Measurements from ENCODE around the gene FANCC. TPM values are rescaled to one million over a fixed set of nuclear protein-coding genes. Genes with fewer than 3 reads are reported as not detected.

Gene FANCC
- total RNA-seq, 4 donors from 2014 or later, result 7.7 to 27.8 (median 9.0) TPM

DNA sequence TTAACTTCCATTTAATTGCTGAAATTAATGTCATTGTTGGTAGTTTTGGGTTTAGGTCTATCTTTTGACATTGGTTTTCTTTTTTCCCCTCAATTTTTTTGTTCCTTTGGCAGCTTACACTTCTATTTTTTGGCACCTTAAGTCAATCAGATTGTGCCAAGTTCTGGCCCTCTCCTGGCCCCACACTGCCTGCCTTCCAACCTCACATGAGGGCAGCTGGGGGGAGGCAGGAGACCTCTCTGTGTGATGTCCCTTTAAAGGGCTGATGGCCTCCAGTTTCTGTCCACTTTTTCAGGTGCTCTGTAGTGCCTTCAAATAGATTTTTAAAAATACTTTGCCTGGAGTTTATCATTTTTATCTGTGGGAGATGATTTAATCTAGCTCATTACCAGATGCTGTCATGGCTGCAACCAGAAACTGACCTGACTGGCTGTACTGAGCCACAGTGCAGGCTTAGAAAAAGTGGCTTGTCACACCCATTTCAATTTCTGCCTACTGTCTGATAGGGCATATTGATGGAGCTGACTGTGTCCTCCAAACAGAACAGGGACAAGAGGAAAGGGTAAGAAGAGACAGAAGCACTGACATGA lies 196.6 kb downstream of the FANCC start:
- H3K4me1 ChIP-seq, result peaks cover 22% of the 10 kb centered on the region
- no peak overlapping the region for H3K4me3 ChIP-seq
- no peaks in the 10 kb centered on the region for H3K9me3 ChIP-seq
- no peaks in the 10 kb centered on the region for H3K27me3 ChIP-seq
- DNase-seq (ENCODE audit: low spot score in 2 of 2), result no peak
- TF ChIP-seq, protein P1, sequence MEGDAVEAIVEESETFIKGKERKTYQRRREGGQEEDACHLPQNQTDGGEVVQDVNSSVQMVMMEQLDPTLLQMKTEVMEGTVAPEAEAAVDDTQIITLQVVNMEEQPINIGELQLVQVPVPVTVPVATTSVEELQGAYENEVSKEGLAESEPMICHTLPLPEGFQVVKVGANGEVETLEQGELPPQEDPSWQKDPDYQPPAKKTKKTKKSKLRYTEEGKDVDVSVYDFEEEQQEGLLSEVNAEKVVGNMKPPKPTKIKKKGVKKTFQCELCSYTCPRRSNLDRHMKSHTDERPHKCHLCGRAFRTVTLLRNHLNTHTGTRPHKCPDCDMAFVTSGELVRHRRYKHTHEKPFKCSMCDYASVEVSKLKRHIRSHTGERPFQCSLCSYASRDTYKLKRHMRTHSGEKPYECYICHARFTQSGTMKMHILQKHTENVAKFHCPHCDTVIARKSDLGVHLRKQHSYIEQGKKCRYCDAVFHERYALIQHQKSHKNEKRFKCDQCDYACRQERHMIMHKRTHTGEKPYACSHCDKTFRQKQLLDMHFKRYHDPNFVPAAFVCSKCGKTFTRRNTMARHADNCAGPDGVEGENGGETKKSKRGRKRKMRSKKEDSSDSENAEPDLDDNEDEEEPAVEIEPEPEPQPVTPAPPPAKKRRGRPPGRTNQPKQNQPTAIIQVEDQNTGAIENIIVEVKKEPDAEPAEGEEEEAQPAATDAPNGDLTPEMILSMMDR (IDR thresholded peaks at IDR 0.05), result no peak
- TF ChIP-seq EP300 (IDR thresholded peaks at IDR 0.05), result no peak
- TF ChIP-seq POLR2A (IDR thresholded peaks at IDR 0.05), result no peak
- no peak for TF ChIP-seq POLR2AphosphoS5 (IDR thresholded peaks at IDR 0.05)
- H3K27ac ChIP-seq, result no peak overlapping the region
- H3K36me3 ChIP-seq, result no peaks in the 10 kb centered on the region

- Histone ChIP-seq H3K27ac (no peak overlapping the region), H3K27me3 (no peaks in the 10 kb centered on the region), H3K36me3 (peaks cover 5% of the 10 kb centered on the region), H3K9me3 (no peaks in the 10 kb centered on the region), H3K4me3 (no peak overlapping the region), H3K4me1 (peaks cover 12% of the 10 kb centered on the region)
- 77% methylated on average over 4 of the region's 4 CpGs for WGBS
- TF ChIP-seq POLR2A (IDR thresholded peaks at IDR 0.05) (no peak), EP300 (IDR thresholded peaks at IDR 0.05) (no peak), POLR2AphosphoS5 (IDR thresholded peaks at IDR 0.05) (no peak)
- TF ChIP-seq, protein P1 (IDR thresholded peaks at IDR 0.05), result no peak
- no peak for DNase-seq (ENCODE audit: low spot score in 2 of 2)
These were observed 198.9 kb downstream of the FANCC start for GRCh38 chr9:95118596-95118995.

DNA sequence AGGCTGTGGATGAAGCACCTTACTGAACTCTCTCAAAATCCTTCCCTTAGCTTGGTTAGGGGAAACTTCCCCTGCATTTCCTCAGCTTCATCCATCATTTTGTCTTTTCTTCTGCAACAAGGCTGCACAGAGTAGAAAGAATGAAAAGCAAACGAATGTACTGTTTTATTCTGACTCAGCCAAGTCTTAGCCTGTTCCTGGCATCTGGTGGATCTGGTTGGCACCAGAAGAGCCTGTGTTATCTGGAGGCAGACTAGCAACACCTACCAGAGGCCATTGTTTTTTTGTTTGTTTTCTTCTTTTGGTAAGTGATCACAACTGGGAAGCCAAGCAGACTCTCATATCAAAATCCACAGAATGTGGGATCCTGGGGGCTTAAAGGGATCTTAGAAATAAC lies 200.7 kb downstream of the FANCC start:
- no peak for DNase-seq (ENCODE audit: low spot score in 2 of 2)
- H3K27me3 ChIP-seq, result no peaks in the 10 kb centered on the region
- H3K27ac ChIP-seq, result peak overlapping the region; percentile 0
- no peaks in the 10 kb centered on the region for H3K9me3 ChIP-seq
- H3K36me3 ChIP-seq, result peaks cover 18% of the 10 kb centered on the region
- WGBS, result 40% methylated on average over 1 of the region's 1 CpG
- peaks cover 12% of the 10 kb centered on the region for H3K4me1 ChIP-seq
- no peak overlapping the region for H3K4me3 ChIP-seq
- no peak for TF ChIP-seq EP300 (IDR thresholded peaks at IDR 0.05)
- no peak for TF ChIP-seq POLR2AphosphoS5 (IDR thresholded peaks at IDR 0.05)
- TF ChIP-seq POLR2A (IDR thresholded peaks at IDR 0.05), result no peak
- TF ChIP-seq, protein P1 (IDR thresholded peaks at IDR 0.05), result no peak

- no peak for DNase-seq (ENCODE audit: low spot score in 2 of 2)
- Histone ChIP-seq H3K27me3 (no peaks in the 10 kb centered on the region), H3K27ac (peak overlapping the region; percentile 0), H3K36me3 (peaks cover 24% of the 10 kb centered on the region), H3K4me1 (peaks cover 12% of the 10 kb centered on the region), H3K4me3 (no peak overlapping the region), H3K9me3 (no peaks in the 10 kb centered on the region)
- no peak for TF ChIP-seq POLR2A (IDR thresholded peaks at IDR 0.05)
- TF ChIP-seq, protein P1 (IDR thresholded peaks at IDR 0.05), result peak in 1 of 2 donors; percentile 12
- 65% methylated on average over 11 of the region's 11 CpGs for WGBS
These were observed 201.3 kb downstream of the FANCC start for GRCh38 chr9:95116002-95116807.

GRCh38 chr9:95115104-95115503 lies 202.4 kb downstream of the FANCC start:
- DNase-seq (ENCODE audit: low spot score in 2 of 2), result no peak
- no peak for TF ChIP-seq POLR2AphosphoS5 (IDR thresholded peaks at IDR 0.05)
- Histone ChIP-seq H3K4me1 (peaks cover 12% of the 10 kb centered on the region), H3K27me3 (no peaks in the 10 kb centered on the region), H3K9me3 (no peaks in the 10 kb centered on the region), H3K4me3 (no peak overlapping the region), H3K36me3 (peaks cover 34% of the 10 kb centered on the region), H3K27ac (no peak overlapping the region)
- 92% methylated on average over 6 of the region's 6 CpGs for WGBS
